Transverse colon (tissue), 4 donors: ENCODE results near the gene KCND2.

Source experiments
- EP300 ChIP-seq: sonication (generic); formaldehyde crosslinking; IDR thresholded peaks from one replicate; pipeline ENCODE4 v1.6.1; 2017; ENCODE audit warnings: antibody characterized with exemption, low read depth
- POLR2A ChIP-seq: fragments of 450-650 bp; IDR thresholded peaks from one replicate; pipeline ENCODE4 v1.6.1; 2016; ENCODE audit warnings: antibody characterized with exemption, mild to moderate bottlenecking, moderate library complexity
- POLR2AphosphoS5 ChIP-seq, 3 donors: sonication (generic); formaldehyde crosslinking; IDR thresholded peaks; one replicate each; pipeline ENCODE4 v1.6.1; 2016; ENCODE audit warnings: antibody characterized with exemption in 3 of 3
- TF ChIP-seq, protein P1 (sequence below), 5 experiments: fragments of 200-600 bp in 3 of 5; fragments of 450-650 bp in 2 of 5; sonication (generic) in 3 of 5; IDR thresholded peaks; 1 replicate in 2 of 5; 2 replicates in 3 of 5; pipeline ENCODE4 v1.5.1; 2016 to 2017; ENCODE audit warnings: antibody characterized with exemption in 5 of 5, inconsistent platforms in 3 of 5, mild to moderate bottlenecking in 2 of 5, moderate library complexity in 1 of 5

GRCh38 chr7:120553491-120553890 is 280.5 kb downstream of the KCND2 start:
- TF ChIP-seq, protein P1, sequence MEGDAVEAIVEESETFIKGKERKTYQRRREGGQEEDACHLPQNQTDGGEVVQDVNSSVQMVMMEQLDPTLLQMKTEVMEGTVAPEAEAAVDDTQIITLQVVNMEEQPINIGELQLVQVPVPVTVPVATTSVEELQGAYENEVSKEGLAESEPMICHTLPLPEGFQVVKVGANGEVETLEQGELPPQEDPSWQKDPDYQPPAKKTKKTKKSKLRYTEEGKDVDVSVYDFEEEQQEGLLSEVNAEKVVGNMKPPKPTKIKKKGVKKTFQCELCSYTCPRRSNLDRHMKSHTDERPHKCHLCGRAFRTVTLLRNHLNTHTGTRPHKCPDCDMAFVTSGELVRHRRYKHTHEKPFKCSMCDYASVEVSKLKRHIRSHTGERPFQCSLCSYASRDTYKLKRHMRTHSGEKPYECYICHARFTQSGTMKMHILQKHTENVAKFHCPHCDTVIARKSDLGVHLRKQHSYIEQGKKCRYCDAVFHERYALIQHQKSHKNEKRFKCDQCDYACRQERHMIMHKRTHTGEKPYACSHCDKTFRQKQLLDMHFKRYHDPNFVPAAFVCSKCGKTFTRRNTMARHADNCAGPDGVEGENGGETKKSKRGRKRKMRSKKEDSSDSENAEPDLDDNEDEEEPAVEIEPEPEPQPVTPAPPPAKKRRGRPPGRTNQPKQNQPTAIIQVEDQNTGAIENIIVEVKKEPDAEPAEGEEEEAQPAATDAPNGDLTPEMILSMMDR (IDR thresholded peaks at IDR 0.05) = no peak
- no peak for TF ChIP-seq POLR2A
- TF ChIP-seq EP300 = no peak
- TF ChIP-seq POLR2AphosphoS5 (IDR thresholded peaks at IDR 0.05) = no peak
